ENCODE measurements around the gene KIF12.

Gene KIF12

DNA sequence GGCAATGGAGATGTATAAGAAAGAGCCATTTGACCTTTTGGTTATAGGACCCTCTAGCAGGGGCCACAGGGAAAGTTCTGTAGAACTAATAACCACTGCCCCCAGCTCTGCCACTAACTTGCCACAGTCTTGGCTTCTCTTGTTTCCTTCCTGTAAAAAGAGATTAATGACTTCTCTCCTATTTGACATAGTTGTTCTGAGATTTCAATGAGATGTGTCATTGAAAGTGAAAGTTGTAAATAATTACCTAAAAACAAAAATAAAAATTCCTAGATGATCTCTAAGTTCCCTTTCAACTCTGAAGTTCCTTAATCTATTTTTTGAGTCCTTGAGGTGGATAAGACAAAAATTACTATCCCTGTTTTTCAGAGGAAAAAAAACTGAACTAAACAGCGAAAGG lies 1.4 kb upstream of the KIF12 start:
- no peak for DNase-seq (ENCODE audit: low read depth)
- TF ChIP-seq, protein P1, sequence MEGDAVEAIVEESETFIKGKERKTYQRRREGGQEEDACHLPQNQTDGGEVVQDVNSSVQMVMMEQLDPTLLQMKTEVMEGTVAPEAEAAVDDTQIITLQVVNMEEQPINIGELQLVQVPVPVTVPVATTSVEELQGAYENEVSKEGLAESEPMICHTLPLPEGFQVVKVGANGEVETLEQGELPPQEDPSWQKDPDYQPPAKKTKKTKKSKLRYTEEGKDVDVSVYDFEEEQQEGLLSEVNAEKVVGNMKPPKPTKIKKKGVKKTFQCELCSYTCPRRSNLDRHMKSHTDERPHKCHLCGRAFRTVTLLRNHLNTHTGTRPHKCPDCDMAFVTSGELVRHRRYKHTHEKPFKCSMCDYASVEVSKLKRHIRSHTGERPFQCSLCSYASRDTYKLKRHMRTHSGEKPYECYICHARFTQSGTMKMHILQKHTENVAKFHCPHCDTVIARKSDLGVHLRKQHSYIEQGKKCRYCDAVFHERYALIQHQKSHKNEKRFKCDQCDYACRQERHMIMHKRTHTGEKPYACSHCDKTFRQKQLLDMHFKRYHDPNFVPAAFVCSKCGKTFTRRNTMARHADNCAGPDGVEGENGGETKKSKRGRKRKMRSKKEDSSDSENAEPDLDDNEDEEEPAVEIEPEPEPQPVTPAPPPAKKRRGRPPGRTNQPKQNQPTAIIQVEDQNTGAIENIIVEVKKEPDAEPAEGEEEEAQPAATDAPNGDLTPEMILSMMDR (conservative IDR thresholded peaks at IDR 0.05; ENCODE audit: low read depth, low read length) = no peak
- no peak overlapping the region for H3K4me3 ChIP-seq (ENCODE audit: low read length)

DNA sequence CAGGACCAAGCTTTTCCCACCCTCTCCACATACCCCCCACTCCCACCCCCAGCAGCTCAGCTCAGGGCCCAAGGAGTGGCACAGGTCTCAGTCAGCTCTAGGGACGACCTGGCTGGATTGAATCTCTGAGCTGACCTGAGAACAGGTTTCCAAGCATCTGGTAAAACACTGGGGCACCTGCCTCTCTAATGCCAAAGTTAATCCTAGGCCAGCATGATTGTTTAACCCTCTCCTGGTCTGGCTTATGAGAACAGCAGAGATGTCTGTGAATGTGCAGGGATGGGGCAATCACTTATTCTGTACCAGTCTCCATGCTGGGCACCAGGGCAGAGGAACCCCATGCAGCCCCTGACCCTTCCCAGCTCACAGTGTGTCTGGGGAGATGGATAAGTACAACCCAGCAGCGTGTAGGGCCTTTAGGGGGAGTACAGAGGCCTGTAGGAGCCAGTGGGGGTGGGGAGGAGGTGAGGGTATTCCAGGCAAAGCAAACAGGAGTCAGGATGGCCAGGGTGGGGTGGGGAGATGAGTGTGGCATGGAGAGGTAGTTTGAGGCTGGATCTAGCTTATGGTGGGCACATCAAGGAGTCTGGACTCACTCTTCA lies 678 bp upstream of the KIF12 start:
- DNase-seq (ENCODE audit: low read depth) = no peak
- H3K4me3 ChIP-seq (ENCODE audit: low read length) = no peak overlapping the region

DNA sequence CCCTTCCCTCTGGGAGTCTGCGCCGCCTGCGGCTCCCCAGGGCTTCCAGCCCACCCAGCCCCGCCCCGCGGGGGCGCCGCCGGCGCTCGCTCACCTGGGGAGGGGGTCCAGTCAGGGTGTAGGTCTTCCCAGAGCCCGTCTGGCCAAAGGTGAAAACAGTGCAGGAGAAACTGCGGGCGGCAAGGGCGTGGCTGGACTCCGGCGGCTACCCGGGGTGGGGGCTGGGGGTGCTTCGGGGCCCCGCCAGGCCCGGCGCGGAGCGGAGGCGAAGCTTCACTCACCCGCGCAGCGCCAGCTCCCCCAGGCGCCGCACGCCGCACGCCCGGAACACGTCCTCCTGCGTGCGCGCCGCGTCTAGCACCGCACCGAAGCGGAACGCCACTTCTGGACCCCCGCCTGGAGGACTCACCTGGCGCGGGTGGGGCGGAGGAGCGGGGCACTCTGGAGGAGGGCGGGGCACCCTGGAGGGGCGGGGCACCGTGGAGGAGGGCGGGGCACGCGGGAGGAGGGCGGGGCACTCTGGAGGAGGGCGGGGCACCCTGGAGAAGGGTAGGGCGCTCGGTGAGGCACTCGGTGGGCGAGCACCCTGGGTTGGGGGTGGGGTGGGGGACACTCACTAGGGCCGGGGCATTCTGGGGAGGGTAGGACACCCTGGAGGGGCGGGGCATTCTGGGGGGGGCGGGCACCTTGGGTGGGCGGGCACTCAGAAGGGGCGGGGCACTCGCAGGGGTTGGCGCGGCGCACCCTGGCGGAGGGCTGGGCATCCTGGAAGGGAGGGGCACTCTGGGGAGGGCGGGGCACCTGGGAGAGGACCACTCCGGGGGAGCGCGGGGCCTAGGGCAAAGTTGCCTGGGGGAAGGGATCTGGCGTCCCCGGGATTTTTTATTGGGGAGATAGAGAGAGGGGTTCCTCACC lies 814 bp downstream of the KIF12 start:
- TF ChIP-seq, protein P1 (conservative IDR thresholded peaks at IDR 0.05; ENCODE audit: low read depth, low read length) = no peak
- no peak for DNase-seq (ENCODE audit: low read depth)
- peak overlapping the region; percentile 24 for H3K4me3 ChIP-seq (ENCODE audit: low read length)

More for the DNA sequence above, 678 bp upstream of the KIF12 start:
- TF ChIP-seq, protein P1 (conservative IDR thresholded peaks at IDR 0.05; ENCODE audit: low read depth, low read length) = no peak

DNA sequence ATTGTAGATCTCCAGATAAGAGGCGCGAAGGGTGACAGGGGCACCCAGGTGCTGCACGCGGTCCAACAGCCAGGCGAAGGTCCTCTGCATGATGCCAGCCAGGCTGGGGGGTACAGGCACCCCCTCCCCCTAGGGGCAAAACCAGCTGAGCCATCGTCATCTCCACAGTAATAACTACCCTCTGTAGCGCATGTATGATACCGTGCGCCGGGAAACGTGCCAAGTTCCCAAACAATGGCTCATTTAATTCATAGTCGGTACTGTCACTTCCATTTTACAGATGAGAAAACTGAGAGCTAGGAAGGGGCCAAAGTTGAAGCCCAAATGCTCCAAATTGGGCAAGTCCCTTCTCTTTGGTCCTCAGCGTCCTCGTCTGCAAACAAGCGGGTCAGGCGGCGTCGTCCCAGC lies 1.5 kb downstream of the KIF12 start:
- TF ChIP-seq, protein P1 (conservative IDR thresholded peaks at IDR 0.05; ENCODE audit: low read depth, low read length) = no peak
- no peak for DNase-seq (ENCODE audit: low read depth)
- H3K4me3 ChIP-seq (ENCODE audit: low read length) = peak overlapping the region; percentile 24

DNA sequence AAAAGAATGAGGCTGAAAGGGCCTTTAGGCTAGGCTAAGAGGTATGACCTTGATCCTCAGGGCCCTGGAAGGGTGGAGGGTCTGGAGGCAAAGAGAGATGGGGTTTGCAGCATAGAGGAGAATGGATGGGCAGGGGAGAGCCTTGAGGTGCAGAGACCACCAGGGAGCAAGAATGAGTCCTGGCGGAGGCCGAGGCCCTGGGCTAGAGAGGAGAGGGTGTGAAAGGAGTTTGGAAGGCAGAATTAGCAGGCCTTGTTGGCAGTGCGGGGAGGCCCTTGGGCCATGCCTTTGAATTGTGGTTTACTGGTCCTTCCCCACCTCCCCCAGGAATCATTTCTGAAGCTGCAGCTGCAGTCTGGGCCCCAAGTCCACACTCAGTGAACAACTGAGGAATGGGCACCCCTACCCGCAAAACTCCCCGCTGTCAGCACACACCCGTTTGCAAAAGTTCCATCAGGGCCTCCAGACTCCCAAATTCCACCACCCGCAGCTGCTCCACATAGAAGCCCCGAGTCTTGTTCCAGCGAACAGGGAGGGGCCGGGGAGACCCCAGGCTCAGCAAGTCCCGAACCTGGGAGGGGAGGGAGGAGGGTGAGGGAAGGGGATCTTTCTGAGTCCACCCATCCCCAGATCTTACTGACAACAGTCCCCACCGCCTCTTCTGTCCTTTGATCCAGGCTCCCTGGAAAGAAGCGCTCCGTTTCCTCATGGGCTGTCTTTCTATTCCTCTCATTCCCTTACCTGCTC lies 2.1 kb downstream of the KIF12 start:
- TF ChIP-seq, protein P1 (conservative IDR thresholded peaks at IDR 0.05; ENCODE audit: low read depth, low read length) = no peak
- DNase-seq (ENCODE audit: low read depth) = no peak
- H3K4me3 ChIP-seq (ENCODE audit: low read length) = no peak overlapping the region

DNA sequence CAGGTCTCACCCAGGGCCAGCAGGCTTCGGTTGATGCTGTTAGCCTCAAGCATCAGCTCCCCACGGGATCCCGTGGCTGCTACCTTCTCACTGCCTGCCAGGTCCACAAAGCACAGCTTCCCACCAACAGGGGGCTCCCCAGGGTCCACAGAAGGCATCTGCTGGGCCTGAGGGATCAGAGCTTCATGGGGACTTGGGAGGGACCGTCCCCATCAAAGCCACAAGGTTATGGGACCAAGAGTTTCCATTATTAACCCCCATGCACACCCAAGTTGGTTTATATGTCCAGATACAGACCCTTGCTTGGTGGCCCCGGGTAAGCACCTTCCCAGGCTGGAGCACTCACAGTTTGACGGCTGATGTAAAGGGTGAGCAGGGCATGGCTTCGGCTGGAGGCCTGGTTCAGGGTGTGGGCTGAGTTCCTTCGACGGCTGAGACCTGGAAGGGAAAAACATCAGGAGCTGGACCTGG lies 3.0 kb downstream of the KIF12 start:
- no peak for DNase-seq (ENCODE audit: low read depth)
- H3K4me3 ChIP-seq (ENCODE audit: low read length) = no peak overlapping the region
- TF ChIP-seq, protein P1 (conservative IDR thresholded peaks at IDR 0.05; ENCODE audit: low read depth, low read length) = peak; percentile 41
